ENCODE measurements around the gene DUSP21. TPM values are rescaled to one million over a fixed set of nuclear protein-coding genes. Genes with fewer than 3 reads are reported as not detected.
A peak's percentile ranks its signal among the peaks of the same experiment; 100 is the strongest.
"Not testable (repeated sequence)": the region's sequence is repeated elsewhere in the genome, so short reads cannot be mapped to it uniquely, and the experiment has no call there.

The DUSP21 gene
- total RNA-seq, 2 donors from 2014 or later = not detected

DNA sequence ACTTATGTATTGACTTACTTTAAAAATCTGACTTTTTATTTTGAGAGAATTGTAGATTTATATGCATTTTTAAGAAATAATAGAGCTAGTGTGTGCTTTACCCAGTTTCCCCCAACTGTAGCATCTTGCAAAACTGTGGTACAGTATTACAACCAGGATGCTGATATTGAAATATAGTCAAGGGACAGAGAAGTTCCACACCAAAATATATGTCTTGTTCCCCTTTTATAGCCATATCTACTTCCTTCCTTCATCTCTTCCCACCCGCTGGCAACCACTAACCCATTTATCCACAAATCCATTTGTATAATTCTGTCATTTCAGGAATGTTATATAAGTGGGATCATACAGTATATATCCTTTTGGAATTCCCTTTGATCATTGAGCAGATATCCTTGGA lies 46.0 kb downstream of the DUSP21 start:
- no peak for DNase-seq (ENCODE audit: low spot score)
- Mint-ChIP-seq H3K4me3 (peak overlapping the region; percentile 32), H3K36me3 (no peaks in the 10 kb centered on the region), H3K27ac (peak overlapping the region in 1 of 2 donors; percentile 36), H3K27me3 (no peaks in the 10 kb centered on the region), H3K9me3 (no peaks in the 10 kb centered on the region), H3K4me1 (ENCODE audit: low read depth in 2 of 2) (peaks cover 21 to 40% of the 10 kb centered on the region in 2 donors)
- no peak for ATAC-seq

DNA sequence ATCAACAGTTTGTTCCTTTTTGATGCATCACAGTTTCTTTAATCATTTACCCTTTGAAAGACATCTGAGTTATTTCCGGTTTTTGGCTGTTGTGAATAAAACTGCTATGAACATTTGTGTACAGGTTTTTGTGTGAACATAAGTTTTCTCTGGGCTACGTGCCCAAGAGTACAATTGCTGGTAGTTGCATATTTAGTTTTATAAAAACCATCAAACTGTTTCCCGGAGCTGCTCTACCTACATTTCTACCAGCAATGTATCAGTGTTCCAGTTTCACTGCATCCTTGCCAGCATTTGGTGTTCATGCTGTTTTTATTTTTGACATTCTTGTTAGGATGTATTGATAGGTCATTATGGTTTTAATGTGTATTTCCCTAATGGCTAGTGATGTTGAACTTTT lies 46.4 kb downstream of the DUSP21 start:
- Mint-ChIP-seq H3K9me3 (no peaks in the 10 kb centered on the region), H3K27ac (peak overlapping the region in 1 of 2 donors; percentile 36), H3K27me3 (no peaks in the 10 kb centered on the region), H3K4me3 (peak overlapping the region; percentile 32), H3K36me3 (peaks cover under 1% of the 10 kb centered on the region), H3K4me1 (ENCODE audit: low read depth in 2 of 2) (peaks cover 21 to 38% of the 10 kb centered on the region in 2 donors)
- DNase-seq (ENCODE audit: low spot score) (no peak), ATAC-seq (no peak)

DNA sequence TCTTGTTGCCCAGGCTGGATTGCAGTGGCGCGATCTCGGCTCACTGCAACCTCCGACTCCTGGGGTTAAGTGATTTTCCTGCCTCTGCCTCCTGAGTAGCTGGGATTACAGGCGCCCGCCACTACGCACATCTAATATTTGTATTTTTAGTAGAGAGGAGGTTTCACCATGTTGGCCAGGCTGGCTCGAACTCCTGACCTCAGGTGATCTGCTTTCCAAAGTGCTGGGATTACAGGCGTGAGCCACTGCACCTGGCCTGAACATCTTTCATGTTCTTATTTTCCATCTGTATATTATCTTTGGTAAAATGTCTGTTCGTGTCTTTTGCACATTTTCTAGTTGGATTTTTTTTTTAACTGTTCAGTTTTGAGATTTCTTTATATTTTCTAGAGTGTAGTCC lies 46.9 kb downstream of the DUSP21 start:
- H3K27me3 Mint-ChIP-seq; H3K27ac Mint-ChIP-seq; H3K36me3 Mint-ChIP-seq; DNase-seq (ENCODE audit: low spot score); H3K9me3 Mint-ChIP-seq; H3K4me3 Mint-ChIP-seq; ATAC-seq: not testable (repeated sequence)
- H3K4me1 Mint-ChIP-seq (ENCODE audit: low read depth in 2 of 2) = peaks cover 25 to 40% of the 10 kb centered on the region in 2 donors

DNA sequence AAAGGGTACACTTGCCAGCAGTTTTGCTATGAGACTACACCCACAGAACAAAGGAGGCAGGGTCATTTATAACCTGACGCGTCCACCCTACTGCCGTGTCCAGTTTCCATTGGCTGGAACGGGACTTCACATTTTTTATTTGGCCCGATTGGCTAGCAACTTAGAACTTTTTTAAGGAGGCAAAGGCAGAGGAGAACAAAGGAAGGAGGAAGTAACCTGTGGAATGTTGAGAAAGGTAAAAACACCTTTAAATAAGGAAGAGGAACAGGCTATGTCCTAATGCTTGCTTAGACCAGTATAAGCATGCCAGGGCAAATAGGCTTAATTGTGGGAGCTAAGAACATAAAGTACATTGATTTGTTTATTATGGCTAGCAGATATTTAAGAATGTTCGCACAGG lies 47.8 kb downstream of the DUSP21 start:
- no peak overlapping the region for H3K27ac Mint-ChIP-seq
- peaks cover 25 to 45% of the 10 kb centered on the region in 2 donors for H3K4me1 Mint-ChIP-seq (ENCODE audit: low read depth in 2 of 2)
- ATAC-seq (no peak), DNase-seq (ENCODE audit: low spot score) (no peak)
- no peaks in the 10 kb centered on the region for H3K9me3 Mint-ChIP-seq
- no peaks in the 10 kb centered on the region for H3K27me3 Mint-ChIP-seq
- peaks cover 7% of the 10 kb centered on the region for H3K36me3 Mint-ChIP-seq
- no peak overlapping the region for H3K4me3 Mint-ChIP-seq

Other genes with a start within 250 kb of the DUSP21 start
- gene KDM6A, start 29.2 kb downstream of the DUSP21 start, total RNA-seq = 10 to 100 TPM; 31.9 to 68.6 TPM